G401.6 (cell line): ENCODE data around the gene PRSS2.

ENCODE experiments used
- FAIRE-seq: peaks from 2 replicates; lab custom pipeline; 2012; peaks lifted over from hg19 to GRCh38; lab: Jason Lieb, UNC

PRSS2 gene

DNA sequence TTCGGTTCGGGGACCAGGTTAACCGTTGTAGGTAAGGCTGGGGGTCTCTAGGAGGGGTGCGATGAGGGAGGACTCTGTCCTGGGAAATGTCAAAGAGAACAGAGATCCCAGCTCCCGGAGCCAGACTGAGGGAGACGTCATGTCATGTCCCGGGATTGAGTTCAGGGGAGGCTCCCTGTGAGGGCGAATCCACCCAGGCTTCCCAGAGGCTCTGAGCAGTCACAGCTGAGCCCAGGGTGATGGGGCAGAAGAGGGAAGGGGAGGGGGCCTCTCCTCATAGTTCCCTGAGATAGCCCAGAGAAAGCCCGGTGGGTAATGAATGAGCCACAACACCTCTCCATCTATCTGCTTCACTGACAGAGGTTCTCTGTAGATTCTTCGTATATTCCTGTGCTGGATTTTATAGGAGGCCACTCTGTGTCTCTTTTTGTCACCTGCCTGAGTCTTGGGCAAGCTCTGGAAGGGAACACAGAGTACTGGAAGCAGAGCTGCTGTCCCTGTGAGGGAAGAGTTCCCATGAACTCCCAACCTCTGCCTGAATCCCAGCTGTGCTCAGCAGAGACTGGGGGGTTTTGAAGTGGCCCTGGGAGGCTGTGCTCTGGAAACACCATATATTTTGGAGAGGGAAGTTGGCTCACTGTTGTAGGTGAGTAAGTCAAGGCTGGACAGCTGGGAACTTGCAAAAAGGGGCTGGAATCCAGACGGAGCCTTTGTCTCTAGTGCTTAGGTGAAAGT is 16.4 kb downstream of the PRSS2 start:
- FAIRE-seq: no peak

DNA sequence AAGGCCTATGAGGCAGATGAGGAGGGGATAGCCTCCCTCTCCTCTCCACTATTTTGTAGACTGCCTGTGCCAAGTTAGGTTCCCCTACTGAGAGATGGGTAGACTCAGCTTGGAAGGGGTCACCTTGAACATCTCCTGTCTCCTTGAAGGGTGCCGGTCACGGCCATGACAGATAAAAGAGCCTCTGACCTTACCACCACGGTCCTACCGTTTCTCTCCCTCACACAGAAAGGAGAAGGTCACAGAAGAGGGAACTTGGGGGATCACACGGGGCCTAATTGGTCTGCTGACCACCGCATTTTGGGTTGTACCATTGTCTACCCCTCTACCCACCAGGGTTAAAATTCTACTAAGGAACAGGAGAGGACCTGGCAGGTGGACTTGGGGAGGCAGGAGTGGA is 17.0 kb downstream of the PRSS2 start:
- no peak for FAIRE-seq

DNA sequence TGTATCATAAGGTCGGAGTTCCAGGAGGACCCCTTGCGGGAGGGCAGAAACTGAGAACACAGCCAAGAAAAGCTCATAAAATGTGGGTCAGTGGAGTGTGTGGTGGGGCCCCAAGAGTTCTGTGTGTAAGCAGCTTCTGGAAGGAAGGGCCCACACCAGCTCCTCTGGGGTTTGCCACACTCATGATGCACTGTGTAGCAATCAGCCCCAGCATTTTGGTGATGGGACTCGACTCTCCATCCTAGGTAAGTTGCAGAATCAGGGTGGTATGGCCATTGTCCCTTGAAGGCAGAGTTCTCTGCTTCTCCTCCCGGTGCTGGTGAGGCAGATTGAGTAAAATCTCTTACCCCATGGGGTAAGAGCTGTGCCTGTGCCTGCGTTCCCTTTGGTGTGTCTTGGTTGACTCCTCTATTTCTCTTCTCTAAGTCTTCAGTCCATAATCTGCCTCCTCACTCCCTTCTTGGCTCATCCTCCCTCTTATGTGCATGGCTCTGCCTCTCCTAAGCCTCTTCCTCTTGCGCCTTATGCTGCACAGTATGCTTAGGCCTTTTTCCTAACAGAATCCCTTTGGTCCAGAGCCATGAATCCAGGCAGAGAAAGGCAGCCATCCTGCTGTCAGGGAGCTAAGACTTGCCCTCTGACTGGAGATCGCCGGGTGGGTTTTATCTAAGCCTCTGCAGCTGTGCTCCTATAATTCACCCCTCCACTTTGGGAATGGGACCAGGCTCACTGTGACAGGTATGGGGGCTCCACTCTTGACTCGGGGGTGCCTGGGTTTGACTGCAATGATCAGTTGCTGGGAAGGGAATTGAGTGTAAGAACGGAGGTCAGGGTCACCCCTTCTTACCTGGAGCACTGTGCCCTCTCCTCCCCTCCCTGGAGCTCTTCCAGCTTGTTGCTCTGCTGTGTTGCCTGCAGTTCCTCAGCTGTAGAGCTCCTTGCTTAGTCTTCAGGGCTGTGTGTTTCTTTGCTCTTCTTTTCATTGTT is 17.8 kb downstream of the PRSS2 start:
- no peak for FAIRE-seq

DNA sequence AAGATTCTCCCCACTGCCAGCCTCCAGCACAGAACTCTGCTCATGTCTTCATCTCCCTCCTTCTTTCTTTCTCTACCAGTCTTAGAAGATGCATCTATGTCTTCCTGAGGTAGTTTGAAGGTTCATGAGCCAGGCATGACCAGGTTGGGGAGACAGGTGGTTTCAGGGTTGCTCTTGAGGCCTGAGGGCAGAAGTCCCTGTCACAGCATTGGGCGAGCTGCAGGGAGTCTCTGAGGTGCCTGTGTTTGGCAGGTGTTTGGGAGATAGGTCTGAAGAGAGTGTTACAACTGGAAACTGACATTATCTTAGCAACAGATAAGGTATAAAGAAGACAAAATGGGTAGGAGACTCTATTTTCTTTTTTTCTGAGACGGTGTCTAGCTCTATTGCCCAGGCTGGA is 18.7 kb downstream of the PRSS2 start:
- FAIRE-seq: no peak

DNA sequence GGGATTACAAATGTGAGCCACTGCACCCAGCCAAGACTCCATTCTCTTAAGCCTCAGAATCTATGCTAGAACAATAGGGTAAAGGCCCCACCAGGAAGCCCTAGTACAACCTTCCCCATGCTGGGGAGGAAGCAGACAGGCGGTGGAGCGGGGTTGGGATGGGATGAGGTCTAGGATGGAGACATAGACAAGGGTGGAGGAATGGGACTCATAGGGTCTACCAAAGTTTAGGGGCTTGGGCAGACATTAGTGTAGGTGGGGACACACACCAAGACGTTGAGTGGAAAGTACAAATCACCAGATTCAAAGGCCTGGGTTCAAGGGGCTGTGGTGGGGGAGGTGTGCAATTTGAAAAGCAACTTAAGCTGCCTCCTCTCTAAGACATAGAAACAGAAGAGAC is 19.3 kb downstream of the PRSS2 start:
- no peak for FAIRE-seq

DNA sequence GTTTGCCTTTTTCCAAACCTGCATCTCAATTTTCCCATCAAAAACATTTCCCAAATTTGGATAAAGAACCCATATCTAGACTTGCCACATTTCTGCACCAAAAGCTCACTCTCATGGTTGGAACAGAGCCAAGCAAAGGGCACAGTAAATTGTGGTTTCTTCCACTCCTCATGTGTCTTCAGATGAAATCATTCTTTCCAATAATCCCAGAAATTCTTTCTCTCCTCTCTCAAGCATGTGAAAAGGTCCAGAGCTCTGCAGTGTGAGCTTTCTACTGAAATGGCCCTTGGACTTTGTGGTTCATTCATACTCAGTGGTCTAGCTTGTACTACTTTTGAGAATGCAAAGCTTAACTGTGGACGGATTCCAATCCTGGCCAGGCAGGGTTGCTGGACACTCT is 19.8 kb downstream of the PRSS2 start:
- FAIRE-seq: no peak

- FAIRE-seq: no peak
Measured at GRCh38 chr7:142791502-142791901, 20.7 kb downstream of the PRSS2 start.

DNA sequence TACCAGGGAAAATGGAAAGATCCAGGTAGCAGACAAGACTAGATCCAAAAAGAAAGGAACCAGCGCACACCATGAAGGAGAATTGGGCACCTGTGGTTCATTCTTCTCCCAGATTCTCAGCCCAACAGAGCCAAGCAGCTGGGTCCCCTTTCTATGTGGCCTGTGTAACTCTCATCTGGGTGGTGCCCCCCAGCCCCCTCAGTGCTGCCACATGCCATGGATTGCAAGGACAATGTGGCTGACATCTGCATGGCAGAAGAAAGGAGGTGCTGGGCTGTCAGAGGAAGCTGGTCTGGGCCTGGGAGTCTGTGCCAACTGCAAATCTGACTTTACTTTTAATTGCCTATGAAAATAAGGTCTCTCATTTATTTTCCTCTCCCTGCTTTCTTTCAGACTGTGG is 21.4 kb downstream of the PRSS2 start:
- FAIRE-seq: no peak

- no peak for FAIRE-seq
Measured at GRCh38 chr7:142792593-142792992, 21.8 kb downstream of the PRSS2 start.

DNA sequence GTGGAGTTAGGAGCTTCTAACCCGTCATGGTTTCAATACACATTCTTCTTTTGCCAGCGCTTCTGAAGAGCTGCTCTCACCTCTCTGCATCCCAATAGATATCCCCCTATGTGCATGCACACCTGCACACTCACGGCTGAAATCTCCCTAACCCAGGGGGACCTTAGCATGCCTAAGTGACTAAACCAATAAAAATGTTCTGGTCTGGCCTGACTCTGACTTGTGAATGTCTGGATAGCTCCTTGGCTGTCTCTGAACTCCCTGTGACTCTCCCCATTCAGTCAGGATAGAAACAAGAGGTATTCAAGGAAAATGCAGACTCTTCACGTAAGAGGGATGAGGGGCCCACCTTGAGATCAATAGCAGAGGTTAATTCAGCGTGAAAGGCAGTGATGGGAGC is 22.4 kb downstream of the PRSS2 start:
- FAIRE-seq: no peak

DNA sequence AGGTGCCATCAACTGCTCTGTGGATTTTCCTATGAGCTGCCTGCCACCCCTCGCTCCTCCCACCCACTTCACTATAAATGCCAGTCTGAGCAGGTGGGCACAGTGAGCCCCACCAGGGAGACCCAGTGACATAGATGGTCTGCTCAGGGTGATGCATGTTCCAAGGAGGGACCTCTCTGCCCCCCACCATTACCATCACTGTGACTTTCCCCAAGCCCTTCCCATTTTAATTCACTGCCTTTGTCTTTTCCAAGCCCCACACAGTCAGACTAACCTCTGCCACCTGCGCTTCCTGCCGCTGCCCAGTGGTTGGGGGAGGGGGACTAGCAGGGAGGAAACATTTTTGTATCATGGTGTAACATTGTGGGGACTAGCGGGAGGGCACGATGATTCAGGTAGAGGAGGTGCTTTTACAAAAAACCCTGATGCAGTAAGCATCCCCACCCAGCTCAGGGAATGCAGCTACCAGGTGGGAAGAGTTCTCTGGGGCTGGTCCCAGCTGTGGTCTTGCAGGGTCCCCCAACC is 24.6 kb downstream of the PRSS2 start:
- no peak for FAIRE-seq

GRCh38 chr7:142796001-142796500 is 25.3 kb downstream of the PRSS2 start:
- FAIRE-seq: no peak

DNA sequence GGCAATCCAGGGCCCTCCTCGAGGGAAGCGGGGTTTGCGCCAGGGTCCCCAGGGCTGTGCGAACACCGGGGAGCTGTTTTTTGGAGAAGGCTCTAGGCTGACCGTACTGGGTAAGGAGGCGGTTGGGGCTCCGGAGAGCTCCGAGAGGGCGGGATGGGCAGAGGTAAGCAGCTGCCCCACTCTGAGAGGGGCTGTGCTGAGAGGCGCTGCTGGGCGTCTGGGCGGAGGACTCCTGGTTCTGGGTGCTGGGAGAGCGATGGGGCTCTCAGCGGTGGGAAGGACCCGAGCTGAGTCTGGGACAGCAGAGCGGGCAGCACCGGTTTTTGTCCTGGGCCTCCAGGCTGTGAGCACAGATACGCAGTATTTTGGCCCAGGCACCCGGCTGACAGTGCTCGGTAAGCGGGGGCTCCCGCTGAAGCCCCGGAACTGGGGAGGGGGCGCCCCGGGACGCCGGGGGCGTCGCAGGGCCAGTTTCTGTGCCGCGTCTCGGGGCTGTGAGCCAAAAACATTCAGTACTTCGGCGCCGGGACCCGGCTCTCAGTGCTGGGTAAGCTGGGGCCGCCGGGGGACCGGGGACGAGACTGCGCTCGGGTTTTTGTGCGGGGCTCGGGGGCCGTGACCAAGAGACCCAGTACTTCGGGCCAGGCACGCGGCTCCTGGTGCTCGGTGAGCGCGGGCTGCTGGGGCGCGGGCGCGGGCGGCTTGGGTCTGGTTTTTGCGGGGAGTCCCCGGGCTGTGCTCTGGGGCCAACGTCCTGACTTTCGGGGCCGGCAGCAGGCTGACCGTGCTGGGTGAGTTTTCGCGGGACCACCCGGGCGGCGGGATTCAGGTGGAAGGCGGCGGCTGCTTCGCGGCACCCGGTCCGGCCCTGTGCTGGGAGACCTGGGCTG is 26.0 kb downstream of the PRSS2 start:
- no peak for FAIRE-seq

- no peak for FAIRE-seq
Measured at GRCh38 chr7:142797391-142798377, 26.9 kb downstream of the PRSS2 start.

DNA sequence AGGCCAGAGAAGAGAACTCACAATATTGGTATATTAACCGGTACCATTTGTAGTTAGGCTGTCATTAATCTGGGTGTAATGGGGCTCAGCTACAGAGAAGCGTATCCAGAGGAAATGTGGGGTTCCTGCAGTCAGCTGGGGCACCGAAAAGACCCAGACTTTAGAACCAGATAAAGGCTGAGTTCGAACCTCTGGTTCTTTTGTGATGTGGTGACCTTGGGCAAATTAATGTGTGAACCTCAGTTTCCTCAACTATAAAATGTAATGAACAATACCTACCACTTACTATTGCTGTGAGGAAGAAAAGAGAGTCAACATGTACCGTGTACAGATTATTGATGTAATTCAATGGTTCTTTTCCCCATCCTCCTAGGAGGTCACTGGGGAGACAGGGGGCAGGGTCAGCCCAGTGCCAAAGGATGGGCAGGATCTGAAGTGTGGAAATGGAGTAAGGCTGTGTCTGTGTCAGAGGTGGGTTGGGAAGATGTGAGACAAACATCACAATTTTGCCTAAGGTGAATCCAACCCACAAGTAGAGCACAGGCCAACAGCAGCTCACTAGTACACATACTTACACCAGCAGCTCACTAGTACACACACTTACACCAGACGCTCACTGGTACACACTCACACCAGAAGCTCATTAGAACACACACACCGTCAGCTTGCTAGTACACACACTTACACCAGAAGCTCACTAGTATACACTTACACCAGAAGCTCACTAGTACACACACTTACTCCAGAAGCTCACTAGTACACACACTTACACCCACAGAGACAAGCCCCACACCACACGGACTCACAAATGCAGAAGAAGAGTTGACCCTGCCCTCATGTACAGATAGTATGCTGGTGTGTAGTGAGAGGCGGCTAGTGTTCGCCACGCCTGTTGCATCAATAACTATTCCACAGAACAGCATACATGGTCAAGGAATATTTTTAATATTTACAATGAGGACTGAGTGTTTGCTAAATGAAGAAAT is 28.0 kb downstream of the PRSS2 start:
- FAIRE-seq: no peak

GRCh38 chr7:142799437-142799835 is 28.7 kb downstream of the PRSS2 start:
- no peak for FAIRE-seq

GRCh38 chr7:142800088-142800487 is 29.3 kb downstream of the PRSS2 start:
- FAIRE-seq: no peak

- no peak for FAIRE-seq
Measured at GRCh38 chr7:142800699-142801260, 30.0 kb downstream of the PRSS2 start.
